HG03432 (cell line): ENCODE measurements around the gene PWWP2B.
A peak's percentile ranks its signal among the peaks of the same experiment; 100 is the strongest.

Experiments used
- ATAC-seq: cut with Tn5 transposase; IDR thresholded peaks from one replicate; pipeline ENCODE4 v1.9.1; 2021; ENCODE audit warnings: mild to moderate bottlenecking, moderate library complexity; ENCODE audit not compliant: unreplicated experiment

The PWWP2B gene

DNA sequence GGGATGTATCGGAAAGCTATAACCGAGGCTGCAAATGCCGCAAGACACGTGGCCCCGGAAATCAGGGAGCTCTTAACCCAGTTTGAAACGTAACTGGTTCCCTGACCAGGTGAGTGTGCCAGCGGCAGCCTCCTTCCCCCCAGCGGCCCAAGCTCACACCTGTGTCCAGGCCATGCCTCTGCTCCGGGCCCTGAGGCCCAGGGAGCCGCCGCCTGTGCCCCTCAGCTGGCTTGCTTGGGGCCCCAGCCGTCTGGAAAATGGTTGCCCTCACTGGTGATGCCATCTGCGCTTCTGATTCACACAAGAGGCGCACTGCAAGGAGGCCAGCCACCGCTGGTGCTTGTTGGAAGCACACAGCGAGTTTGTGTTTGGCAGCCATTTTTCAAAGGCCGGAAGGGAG is 9.2 kb downstream of the PWWP2B start:
- ATAC-seq: no peak

GRCh38 chr10:132406750-132407149 is 9.8 kb downstream of the PWWP2B start:
- no peak for ATAC-seq

DNA sequence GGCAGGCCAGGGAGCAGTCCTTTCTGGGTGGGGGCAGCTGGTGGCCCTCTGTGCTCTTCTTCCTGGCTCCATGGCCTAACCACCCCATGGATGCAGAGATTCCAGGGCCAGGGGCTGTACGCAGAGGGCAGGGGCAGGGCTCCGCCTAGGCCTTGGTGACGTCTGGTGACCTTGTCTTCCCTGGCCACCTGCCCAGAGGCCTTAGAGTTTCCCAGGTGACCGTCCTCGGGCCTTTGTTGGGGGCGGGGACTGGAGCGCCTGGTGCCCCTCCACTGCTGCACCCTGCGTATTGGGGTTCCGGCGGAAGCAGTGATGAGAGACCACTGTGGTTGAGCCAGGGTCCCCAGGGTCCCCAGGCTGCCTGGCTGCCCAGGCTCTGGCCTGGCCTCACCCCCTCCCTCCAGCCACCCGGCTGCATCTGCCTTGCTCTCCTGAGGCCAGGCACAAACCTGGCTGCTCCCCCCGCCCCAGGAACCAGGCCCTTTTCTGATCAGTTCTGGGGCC is 10.3 kb downstream of the PWWP2B start:
- ATAC-seq: no peak

DNA sequence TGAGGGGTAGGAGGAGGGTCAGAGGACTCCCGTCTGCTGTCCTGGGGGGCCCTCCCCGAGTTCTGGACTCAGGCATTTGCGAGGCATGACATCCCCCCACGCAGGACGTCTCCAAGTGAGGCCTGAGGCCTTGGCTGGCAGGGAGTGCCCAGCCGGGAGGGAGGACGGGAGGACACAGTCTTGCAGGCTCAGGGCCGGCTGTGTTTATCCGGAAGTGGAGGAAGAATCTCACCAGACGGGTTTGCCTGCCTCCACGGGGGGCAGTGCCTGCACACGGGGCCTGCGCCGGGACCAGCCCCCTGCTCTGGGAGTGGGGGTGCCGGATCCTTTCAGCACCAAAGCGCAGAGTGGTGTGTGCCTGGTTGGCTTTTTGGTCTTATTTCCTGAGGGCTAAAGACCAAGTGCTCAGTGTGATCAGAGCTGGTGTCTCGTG is 10.9 kb downstream of the PWWP2B start:
- ATAC-seq: peak; percentile 44

- peak; percentile 33 for ATAC-seq
Observed at GRCh38 chr10:132408367-132408781, 11.4 kb downstream of the PWWP2B start.

DNA sequence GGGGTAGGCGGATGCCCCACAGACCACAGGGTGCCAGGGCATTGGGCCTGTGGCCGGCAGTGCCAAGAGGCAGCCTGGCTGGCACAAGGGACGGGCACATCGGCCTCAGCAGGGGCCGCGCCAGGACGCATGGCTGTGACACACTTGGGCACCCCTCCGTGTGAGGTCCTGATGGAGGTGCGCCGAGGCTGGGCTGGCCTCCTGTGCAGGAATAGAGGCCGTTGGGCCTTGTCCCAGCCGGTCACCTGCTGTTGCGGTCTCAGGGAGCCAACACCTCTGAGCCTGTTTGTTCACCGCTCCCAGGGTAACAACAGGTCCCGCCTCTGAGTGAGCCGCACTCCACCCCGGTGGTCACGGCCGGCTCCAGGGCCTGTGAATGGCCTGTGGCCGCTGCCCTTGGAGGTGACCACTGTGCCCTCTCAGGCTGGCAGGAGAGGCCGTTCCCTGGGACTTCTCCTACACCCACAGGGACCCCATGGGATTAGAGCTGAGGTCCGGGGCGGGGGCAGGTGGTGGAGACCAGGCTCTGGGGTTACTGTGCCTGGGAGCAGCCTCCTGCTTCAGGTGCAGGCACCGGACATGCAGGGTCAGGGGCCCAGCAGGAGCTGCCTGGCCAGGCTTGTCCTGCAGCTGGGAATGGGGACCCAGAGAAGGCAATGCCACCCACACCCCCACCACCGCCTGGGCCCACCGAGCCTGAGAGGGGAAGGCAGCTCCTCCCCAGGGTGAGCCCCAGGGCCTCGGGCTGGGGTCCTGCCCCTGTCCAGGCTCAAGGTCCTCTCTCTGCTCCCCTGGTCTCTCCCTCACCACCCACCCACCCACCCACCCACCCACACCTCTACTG is 12.0 kb downstream of the PWWP2B start:
- ATAC-seq: no peak

DNA sequence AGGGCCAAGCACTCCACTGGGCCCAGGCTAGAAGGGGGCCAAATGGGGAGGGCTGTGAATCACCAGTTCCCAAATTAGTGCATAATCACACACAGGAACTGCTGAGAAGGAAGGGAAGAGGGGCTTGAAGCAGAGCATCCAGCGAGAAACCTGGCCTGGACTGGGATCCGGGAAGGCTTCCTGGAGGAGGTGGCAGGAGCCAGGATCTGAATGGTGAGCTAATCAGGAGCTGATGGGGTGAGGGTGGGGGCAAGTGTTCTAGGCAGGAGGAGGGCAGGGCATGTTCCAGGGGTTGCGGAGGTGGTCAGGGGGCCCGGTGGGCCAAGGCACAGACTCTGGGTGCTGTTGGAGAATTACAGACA is 12.6 kb downstream of the PWWP2B start:
- ATAC-seq: no peak

DNA sequence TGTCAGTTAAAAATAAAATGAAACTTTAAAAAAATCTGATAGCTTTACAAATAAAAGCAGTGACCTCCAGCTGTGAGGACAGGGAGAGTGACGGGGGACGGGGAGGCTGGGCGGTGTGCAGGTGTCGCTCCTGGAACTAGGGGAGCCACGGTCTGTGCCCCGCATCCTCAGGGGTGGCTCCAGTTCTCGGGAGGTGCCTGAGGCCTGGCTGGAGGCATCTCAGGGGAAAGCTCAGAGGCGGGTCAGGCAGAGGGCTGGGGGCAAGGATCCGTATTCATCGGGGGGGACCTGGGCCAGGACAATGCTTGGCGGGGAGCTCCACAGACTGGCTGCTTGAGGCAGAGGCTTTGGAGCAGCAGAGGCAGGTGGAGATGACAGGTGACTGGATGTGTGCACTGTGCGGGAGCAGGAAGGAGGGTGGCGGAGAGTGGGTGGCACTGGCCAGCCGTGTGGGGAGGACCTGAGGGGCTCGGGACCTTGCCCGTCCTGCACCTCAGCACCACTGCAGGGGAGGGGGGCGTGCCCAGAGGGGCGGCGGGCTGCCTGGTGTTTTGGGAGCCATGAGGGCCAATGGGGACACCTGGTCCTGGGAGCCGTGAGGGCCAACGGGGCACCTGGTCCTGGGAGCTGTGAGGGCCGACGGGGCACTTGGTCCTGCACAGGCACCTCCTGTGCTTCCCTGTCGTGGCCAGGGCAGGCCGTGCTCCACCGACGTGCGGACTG is 13.2 kb downstream of the PWWP2B start:
- ATAC-seq: no peak

GRCh38 chr10:132410779-132411532 is 14.0 kb downstream of the PWWP2B start:
- no peak for ATAC-seq

DNA sequence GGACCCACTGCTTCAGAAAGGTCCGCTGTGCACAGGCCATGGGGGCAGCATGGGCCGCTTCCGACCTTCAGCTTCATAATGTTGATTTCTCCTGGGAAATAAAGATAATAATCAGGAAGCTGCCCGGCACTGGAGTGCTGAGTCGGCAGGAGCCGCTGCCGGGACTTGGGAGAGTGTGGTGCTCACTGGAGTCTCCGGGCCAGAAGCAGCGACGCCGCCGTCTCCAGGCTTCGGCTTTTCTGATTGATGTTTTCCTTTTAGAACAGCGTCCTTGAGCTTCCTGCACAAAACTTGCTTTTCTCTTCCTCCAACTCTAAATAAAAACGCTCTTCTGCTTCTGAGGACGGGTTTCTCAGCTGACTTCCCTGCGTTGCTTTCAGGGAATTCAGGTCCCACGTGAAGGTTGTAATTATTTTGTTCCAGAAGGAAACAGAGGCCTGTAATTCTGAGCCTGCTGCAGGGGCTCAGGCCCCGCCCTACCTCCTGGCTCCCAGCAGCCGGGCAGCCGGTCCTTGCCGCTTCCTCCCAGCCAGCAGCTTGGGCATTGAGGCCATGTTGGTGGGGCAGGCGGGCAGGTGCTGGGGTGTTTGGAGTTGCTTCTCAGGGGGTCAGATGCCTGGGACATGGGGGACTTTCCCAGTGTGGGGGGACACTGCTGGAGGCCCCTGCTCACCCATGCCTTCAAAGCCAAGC is 14.7 kb downstream of the PWWP2B start:
- ATAC-seq: no peak

- ATAC-seq: no peak
Observed at GRCh38 chr10:132412316-132413192, 15.6 kb downstream of the PWWP2B start.

DNA sequence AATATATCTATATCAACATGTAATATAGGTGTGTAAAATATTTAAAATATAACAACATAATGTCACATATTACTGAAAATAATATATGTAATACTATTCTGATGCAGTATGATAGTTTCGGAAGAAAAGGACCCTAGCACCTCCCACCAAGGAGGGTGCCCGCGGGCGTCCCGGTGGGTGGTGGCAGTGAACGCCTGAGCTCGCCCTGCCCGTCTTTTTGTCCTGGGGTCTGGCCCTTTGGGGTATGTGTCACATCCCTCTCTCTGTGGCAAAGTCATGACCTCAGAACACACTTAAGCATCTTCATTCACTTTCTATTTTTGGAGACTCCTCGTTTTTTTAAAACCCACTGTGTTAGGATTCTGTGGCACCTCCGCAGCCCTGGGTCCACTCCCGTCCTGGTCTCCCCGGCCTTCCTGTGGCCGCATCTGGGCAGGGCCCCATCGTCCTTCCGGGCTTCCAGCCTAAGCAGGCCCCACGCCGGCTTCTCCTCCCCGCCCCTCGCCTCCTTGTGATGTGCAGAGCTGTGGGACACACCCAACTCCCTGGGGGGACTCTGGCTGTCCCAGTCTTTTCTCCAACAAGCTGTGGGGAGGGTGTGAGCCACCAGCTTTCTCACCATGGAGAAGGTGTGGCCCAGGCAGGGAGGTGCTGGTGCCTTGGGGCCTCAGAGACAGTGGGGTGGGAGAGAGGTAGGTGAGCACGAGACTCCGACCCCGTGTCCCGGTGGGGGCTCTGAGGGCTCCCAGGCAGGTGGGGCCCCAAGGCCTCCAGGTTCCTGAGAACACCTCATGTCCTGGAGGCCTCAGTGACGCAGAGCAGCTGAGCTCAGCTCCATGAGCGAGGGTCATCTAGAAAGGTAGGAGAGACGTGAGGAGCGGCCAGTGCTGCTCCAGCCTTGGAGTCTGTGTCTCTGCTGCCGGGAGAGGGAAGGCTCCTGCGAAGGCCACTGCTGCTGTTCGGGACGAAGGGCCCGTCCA is 16.5 kb downstream of the PWWP2B start:
- ATAC-seq: no peak

- ATAC-seq: no peak
Observed at GRCh38 chr10:132414402-132415016, 17.5 kb downstream of the PWWP2B start.

DNA sequence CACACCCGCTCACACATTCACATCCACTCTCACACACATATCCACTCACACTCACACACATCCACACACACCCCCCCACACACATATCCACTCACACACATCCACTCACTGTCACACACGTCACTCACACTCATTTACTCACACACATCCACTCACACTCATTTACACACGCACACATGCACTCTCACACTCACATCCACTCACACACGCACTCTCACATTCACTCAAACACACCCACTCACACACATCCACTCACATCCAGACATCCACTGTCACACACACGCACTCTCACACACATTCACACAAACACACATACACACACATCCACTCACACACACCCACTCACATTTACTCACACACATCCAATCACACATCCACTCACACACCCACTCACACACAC is 18.3 kb downstream of the PWWP2B start:
- no peak for ATAC-seq

- ATAC-seq: no peak
Observed at GRCh38 chr10:132415956-132416355, 19.0 kb downstream of the PWWP2B start.

DNA sequence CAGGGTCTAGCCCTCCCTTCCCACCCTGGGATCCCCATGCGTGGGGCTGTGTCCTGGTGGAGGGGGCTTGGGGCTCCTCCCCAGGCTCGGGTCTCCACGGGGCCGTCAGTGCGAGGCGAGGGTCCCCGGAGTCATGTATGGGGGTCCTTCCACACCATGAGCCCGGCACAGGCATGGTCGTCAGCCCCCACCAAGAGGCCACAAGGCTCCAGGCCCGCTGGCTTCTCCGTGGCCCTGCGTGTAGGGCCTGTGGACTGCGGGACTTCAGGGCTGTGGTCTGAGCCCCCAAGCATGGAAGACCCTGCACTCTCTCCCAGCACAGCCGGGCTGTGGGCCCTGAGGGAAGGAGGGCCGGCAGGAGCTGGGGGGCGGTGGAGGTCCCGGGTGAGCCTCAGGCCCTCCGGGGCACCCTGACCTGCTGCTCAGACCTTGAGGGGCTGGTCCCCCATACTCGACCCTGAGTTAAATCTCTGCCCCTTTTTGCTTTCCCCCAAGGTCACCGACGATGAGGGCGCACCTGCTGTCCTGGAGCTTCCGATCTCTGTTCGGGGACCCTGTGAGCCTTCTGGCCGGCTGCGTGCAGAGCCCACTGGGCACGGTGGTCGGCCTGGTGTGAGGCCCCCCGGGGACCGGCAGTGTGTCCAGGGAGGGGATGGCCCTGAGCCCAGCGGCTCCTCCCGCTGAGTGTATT is 19.7 kb downstream of the PWWP2B start:
- no peak for ATAC-seq

DNA sequence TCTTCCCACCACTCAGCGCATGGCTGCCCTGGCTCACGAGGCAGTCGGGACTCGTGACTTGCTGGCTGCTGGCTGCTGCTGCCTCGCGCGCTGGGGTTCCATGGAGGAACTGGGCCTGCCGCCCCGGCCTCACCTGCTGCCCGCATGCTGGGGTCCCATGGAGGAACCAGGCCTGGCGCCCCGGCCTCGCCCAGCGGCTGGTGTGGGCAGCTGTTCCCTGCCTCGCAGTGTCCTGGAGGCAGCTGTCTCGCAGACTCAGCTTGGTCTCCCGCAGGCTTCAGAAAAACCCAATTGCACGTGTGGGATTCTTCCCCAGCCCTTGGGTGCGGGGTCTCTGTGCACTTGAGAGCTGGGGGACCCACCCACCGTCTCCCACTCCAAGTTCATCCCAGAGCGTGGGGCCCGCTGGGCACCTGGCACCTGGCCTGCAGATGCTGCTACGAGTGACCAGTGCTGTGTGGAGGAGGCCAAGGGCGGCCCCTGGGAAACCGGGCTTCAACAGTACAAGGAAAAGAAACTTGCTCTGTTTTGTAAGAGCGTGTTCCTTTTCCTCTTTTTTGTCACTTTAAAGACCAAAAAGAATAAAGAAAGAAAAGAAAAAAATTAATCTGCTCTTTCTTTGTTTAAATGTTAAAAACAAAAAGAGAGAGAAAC is 20.4 kb downstream of the PWWP2B start:
- no peak for ATAC-seq
